Endometrial microvascular endothelial cells (primary cell): ENCODE data around the gene BRIP1. TPM values are rescaled to one million over a fixed set of nuclear protein-coding genes. Genes with fewer than 3 reads are reported as not detected.
"Not testable (repeated sequence)": the region's sequence is repeated elsewhere in the genome, so short reads cannot be mapped to it uniquely, and the experiment has no call there.

Experiments
- in situ Hi-C: cut with HindIII; loops from 2 replicates; pipeline ENCODE4 v1.10.0; 2017; ENCODE audit warnings: low sequenced_read_pairs, low pct_unique_long_range_greater_than_20kb; ENCODE audit errors: inconsistent ontology term
- total RNA-seq: library from RNA; depleted of rRNA; stranded (reverse); fragments of >200 nt; gene quantifications from one replicate; pipeline ENCODE4 v1.2.3, GENCODE V29; 2015; ENCODE audit errors: inconsistent ontology term

Gene BRIP1
- total RNA-seq, 1 donor from 2014 or later = 7.5 TPM

DNA sequence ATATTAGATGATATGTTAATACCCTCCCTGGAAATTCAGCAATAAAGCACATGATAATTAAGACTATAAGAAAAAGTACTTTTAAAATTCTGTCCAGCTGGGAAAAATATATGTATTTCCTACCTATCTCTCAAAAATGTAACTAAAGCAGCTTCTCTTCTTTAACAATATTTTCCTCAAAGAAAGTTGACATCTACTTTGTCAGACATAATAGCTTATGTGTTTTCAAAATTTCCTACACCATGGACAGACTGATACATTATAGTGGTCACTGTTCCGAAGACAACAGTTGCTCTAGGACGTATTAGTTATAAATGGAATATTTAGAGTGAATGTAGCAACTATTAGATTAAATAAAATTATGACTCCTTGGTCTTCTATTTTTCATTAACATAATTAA is 140.9 kb downstream of the BRIP1 start:
- in situ Hi-C loops = no loop called here

DNA sequence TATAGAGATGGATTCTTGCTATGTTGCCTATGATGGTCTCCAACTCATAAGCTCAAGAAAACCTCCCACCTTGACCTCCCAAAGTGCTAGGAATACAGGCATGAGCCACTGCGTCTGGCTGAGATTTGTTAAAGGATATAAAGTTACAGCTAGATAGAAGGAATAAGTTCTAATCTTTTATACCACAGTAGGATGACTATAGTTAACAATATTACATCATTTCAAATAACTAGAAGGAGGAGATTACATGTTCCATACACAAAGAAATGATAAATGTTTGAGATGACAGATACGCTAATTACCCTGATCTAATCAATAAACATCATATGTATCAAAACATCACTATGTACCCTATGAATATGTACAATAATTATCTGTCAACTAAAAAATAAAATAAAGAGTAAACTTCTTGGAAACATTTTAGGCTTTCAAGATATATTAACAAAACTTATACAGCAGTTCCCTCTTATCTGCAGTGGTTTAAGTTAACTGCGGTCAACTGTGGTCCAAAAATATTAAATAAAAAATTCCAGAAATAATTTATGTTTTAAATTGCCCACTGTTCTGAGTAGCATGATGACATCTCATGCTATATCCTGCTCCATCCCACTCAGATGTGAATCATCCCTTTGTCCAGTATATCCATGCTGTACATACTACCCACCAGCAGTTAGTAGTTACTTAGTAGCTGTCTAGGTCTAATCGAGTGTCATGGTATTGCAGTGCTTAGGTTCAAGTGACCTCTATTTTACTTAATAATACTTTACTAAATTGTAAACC is 143.1 kb downstream of the BRIP1 start:
- in situ Hi-C loops = no loop called here

DNA sequence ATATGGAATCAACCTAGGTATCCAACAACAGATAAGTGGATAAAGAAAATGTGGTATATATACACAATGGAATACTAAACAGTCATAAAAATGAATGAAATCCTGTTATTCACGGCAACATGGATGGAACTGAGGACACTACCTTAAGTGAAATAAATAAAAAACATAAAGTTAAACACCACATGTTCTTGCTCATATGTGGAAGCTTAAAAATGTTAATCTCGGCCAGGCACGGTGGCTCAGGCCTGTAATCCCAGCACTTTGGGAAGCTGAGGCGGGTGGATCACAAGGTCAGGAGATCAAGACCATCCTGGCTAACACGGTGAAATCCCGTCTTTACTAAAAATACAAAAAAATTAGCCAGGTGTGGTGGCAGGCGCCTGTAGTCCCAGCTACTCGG is 144.1 kb downstream of the BRIP1 start:
- in situ Hi-C loops = not testable (repeated sequence)

DNA sequence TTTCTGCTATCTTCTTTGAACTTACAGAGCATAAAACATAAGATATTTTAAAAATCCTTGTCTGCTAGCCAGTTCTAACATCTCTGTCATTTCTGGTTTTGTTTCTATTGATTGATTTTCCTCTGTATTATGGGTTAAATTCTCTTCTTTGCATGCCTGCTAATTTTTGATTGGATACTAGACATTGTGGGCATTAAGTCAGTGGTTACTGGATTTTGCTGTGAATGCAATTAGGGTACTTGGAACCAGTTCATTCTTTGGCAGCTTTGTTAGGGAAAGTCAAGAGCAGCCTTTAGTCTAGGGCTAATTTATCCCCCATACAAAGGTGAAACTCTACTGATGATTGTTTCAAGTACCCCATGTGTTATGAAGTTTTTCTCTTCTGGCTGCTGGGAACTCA is 145.3 kb downstream of the BRIP1 start:
- in situ Hi-C loops = no loop called here

DNA sequence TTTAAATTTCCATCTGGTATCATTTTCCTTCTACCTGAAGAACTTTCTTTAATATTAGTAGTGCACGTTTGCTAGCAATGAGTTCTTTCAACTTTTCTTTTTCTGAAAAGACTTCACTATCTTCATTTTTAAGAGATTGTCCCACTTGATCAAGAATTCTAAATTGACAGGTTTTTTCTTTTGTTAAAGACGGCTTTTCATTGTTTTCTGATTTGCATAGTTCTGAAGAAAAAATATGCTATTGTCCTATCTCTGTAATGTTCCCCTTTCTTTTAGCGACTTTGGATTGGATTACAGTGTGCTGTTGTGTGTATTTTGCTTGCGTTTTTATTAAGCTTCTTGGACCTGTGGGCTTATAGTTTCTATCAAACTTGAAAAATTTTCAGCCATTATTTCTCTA is 146.0 kb downstream of the BRIP1 start:
- in situ Hi-C loops = no loop called here

DNA sequence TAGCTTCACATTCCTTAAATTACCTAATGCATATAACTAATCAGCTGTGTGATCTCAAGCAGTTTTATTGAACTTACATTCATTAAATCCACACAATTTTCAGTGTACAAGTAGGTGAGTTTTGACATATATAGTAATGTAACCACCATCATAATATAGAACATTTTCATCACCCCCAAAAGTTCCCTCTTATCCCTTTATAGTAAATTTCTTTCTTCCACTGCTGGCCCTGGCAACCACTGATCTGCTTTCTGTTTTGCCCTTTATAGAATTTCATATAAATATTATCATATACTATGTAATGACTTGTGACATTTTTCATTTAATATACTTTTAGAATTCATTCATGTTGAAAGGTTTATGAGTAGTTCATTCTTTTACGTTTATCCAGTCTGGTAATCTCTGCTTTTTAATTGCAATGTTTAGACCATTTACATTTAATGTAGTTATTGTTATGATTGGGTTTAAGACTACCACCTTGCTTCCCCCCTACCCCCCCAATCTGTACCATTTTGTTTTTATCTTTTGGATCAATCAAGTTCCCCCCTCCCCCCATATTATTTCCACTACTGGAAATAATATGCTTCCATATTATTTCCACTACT is 147.0 kb downstream of the BRIP1 start:
- in situ Hi-C loops = no loop called here

DNA sequence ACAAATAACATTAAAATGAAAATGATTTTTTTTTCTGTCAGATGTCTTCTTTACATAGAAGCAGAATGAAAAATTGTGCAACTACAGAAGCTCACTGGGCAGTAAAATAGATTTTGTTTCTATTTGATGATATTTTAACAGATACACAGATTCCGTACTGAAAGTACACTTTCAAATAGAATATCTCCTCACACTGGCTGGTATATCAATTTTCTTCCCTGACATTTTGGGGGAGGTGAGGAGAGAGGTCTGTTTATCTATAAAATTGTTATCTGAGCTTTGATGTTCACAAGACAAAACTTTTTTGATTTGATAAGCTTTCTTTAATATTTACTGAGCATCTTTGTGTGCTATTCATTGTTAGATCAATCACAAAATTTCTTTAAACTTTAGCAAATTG is 148.0 kb downstream of the BRIP1 start:
- in situ Hi-C loops = no loop called here

DNA sequence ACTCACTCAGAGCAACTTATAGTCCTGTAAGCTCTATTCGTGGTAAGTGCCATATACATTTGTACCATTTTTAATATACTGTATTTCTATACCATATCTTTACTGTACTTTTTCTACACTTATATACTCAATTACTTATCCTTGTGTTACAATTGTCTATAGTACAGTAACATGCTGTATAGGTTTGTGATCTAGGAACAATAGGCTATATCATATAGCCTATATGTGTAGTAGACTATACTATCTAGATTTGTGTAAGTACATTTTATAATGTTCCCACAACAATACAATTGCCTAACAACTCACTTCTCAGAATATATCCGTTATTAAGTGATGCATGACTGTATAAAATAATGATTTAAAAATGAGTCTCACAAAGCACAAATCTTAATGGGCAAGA is 149.0 kb downstream of the BRIP1 start:
- in situ Hi-C loops = no loop called here

DNA sequence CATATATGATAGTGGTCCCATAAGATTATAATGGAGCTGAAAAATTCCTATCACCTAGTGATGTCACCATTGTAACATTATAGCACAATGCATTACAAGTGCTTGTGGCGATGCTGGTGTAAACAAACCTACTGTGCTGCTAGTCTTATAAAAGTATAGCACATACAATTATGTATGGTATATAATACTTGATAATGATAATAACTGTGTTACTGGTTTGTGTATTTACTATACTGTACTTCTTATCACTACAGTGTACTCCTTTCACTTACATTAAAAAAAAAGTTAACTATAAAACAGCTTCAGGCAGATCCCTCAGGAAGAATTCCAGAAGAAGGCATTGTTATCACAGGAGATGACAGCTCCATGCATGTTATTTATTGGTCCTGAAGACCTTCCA is 150.3 kb downstream of the BRIP1 start:
- in situ Hi-C loops = no loop called here

DNA sequence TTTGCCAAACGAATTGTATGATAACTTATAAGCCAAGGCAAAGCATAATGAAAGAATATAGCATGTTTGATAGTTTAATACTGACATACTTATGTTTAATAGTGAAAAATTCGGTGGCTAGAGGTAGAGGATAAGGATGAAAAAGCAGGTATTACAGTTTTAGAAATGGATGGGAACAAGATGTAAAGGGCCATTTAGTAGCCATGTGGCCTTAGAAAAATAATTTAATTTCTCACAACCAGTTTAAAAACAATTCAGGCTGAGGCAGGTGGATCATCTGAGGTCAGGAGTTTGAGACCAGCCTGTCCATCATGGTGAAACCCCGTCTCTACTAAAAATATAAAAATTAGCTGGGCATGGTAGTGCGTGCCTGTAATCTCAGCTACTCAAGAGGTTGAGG is 152.8 kb downstream of the BRIP1 start:
- in situ Hi-C loops = no loop called here

DNA sequence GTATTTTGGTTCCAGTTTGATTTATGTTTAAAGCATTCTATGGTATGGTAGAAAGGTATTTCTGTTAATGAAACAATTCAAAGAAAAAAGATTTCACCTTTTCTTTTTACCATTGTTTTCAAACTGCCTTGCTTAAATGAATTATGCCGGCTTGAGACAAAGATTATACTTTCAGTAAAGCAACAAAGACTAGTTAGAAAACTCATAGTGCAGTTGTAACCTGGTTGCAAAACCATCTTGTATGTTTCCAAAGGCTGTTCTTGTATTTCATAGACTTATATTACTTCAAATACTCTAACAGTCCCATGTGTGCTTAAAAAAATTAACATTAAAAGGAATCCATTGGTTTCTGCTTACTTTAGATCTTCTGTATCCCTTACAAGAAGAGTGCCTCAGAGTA is 153.8 kb downstream of the BRIP1 start:
- in situ Hi-C loops = no loop called here

DNA sequence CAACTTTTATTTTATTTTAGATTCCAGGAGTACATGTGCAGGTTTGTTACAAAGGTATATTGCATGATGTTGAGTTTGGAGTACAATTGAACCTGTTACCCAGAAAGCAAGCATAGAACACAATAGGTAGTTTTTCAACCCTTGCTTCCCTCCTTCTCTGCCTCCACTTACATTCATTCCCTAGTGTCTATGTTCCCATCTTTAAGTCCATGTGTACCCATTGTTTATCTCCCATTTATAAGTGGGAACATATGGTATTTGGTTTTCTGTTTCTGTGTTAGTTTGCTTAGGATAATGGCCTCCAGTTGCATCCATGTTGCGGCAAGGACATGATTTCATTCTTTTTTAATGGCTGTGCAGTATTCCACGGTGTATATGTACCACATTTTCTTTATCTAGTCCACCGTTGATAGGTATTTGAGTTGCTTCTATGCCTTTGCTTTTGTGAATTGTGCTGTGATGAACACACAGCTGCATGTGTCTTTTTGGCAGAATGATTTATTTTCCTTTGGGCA is 158.3 kb downstream of the BRIP1 start:
- in situ Hi-C loops = no loop called here

DNA sequence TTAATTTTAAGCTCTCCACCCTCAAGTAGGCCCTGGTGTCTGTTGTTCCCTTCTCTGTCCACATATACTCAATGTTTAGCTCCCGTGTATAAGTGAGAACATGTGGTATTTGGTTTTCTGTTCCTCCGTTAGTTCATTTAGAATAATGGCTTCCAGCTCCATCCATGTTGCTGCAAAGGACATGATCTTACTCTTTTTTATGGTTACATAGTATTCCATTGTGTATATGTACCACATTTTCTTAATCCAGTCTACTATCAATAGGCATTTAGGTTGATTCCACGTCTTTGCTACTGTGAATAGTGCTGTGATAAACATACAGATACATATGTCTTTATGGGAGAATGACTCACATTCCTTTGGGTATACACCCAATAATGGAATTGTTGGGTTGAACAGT is 160.9 kb downstream of the BRIP1 start:
- in situ Hi-C loops = no loop called here

DNA sequence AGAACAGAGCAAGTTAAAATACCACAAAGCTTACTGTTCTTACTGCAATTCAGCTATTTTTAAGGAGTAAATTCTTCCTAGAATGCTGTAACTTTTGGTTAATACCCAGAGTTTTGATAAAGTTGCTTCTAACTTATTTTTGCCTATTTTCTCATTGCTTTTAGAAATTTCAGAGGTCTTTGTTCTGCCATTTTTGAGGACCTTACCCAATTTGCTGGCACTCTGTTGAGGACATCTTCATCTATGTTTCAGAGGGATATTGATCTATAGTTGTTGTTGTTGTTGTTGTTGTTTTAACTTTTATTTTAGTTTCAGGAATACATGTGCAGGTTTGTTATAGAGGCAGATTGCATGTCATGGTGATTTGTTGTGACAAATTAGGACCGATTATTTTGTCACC is 161.3 kb downstream of the BRIP1 start:
- in situ Hi-C loops = no loop called here

DNA sequence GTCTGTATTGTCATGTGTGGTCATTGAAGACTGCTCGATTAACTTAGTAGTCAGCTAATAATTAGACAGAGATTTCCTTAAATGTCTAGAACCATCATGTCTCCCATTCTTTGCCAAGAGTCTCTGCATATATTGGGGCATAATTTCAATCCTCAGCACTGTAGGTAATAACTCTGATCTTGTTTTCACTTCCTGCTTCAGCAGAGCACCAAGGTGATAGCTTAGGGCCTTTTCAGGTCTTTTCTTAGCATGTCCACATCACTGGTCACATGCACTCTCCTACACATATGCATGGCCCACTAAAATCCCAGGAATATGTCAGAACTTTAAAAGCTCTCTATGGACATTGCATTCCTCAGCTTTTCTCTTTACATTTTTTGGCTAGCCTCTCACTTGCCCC is 162.0 kb downstream of the BRIP1 start:
- in situ Hi-C loops = no loop called here

DNA sequence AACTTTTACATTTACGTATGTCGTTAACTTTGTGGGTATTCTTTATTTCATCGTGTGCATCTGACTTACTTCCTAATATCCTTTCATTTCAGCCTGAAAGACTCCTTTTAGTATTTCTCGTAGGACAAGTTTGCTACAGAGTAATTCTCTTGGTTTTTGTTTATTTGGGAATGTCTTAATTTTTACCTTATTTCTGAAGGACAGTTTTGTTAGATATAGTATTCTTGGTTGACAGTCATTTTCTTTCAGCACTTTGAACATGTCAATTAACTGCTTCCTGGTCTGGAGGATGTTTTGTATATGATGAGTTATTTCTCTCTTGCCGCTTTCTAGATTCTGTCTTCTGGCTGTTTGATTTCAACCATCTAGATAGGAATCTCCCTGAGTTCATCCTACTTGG is 163.1 kb downstream of the BRIP1 start:
- in situ Hi-C loops = no loop called here

DNA sequence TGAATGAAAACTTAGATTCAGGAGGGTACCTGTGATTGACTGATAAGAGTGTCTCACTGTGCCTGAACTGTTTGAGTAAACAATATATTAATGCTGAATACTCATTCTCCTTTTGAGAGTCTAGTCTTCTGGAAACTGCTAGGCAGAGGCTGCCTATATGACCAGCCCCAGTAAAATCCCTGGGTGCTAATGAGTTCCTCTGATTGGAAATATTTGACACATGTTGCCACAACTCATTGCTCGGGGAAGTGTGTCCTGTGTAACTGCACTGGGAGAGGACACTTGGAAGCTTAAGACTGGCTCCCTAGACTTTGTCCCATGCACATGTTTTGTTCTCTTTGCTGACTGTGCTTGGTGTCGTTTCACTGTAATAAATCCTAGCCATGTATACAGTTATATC is 163.6 kb downstream of the BRIP1 start:
- in situ Hi-C loops = no loop called here

DNA sequence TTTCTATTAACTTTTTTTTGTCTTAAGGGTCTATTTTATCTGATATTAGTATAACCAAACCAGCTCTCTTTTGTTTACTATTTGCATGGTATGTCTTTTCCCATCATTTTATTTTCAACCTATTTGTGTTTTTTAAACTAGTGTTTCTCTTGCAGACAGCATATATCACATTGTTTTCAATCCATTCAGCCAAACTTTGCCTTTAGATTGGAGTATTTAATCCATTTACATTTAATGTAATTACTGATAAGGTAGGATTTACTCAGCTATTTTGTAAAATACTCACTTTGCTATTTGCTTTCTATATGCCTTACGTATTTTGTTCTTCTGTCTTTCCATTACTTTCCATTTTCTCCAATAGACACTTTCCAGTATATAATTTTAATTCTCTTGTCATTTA is 164.3 kb downstream of the BRIP1 start:
- in situ Hi-C loops = no loop called here

DNA sequence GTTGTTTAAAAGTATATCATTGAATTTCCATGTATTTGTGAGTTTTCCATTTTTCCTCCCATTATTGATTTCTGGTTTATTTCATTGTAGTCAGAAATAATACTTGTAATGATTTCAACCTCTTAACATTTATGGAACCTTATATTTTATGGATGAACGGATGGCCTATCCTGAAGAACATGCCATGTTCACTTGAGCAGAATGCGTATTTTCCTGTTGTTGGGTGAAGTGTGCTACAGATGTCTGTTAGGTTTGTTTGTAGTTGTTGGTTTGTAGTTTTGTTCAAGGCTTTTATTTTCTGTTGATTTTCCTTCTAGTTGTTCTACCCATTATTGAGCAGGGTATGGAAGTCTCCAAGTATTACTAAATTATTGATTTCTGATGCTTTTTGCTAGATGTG is 165.1 kb downstream of the BRIP1 start:
- in situ Hi-C loops = no loop called here

DNA sequence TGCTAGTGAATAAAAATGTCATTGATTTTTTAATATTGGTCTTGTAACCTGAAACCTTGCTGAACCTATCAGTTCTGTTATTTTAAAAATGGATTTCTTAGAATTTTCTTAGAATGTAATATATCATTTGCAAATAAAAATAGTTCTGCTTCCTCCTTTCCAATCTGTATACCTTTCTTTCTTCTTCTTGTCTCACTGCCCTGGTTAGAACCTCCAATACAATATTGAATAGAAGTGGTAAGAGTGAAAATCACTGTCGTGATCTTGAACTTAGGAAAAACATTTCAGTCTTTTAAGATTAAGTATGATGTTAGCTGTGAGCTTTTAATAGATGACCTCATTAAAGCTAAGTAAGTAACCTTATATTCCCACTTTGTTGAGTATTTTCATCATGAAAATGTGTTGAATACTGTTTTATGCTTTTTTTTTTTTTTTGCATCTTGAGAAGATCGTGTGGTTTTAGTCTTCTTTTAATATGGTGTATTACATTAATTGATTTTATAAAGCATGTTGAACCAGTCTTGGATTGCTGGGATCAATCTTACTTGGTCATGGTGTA is 167.5 kb downstream of the BRIP1 start:
- in situ Hi-C loops = no loop called here
